Calu3 (cell line): ENCODE data around the gene EPGN. TPM values are rescaled to one million over a fixed set of nuclear protein-coding genes. Genes with fewer than 3 reads are reported as not detected.

Experiments used
- BruUV-seq: library from RNA; stranded (reverse); fragments of 400-500 nt; replicated peaks from 2 replicates; lab custom pipeline; 2021; lab: Mats Ljungman, UMichigan
- CTCF ChIA-PET: fragments of 300-600 bp; sonication (Branson Sonifier 250); formaldehyde crosslinking; loops from one replicate; lab custom pipeline; 2022; ENCODE audit warnings: antibody characterized with exemption; lab: Charles Lee
- DNase-seq: peaks from one replicate; pipeline ENCODE4 v3.0.0; 2022
- H3K27ac Mint-ChIP-seq: one replicate; pipeline ENCODE4 v1.8.0; 2022; ENCODE audit warnings: mixed read lengths; ENCODE audit not compliant: unreplicated experiment
- H3K27me3 Mint-ChIP-seq: one replicate; pipeline ENCODE4 v1.8.0; 2022; ENCODE audit warnings: mixed read lengths; ENCODE audit not compliant: unreplicated experiment
- H3K36me3 Mint-ChIP-seq: one replicate; pipeline ENCODE4 v1.8.0; 2022; ENCODE audit warnings: mild to moderate bottlenecking, moderate library complexity, mixed read lengths; ENCODE audit not compliant: insufficient read depth, unreplicated experiment
- H3K4me1 Mint-ChIP-seq: one replicate; pipeline ENCODE4 v1.8.0; 2022; ENCODE audit warnings: mild to moderate bottlenecking, low read depth, mixed read lengths; ENCODE audit not compliant: unreplicated experiment
- H3K4me3 Mint-ChIP-seq: one replicate; pipeline ENCODE4 v1.8.0; 2022; ENCODE audit warnings: mild to moderate bottlenecking, low read depth, moderate library complexity, mixed read lengths; ENCODE audit not compliant: unreplicated experiment
- H3K9me3 Mint-ChIP-seq: one replicate; pipeline ENCODE4 v1.8.0; 2022; ENCODE audit warnings: low read depth, mixed read lengths; ENCODE audit not compliant: unreplicated experiment
- intact Hi-C: fragments of 100-400 bp; cut with micrococcal nuclease; formaldehyde crosslinking; loops from one replicate; pipeline ENCODE4 v1.10.0; 2022; ENCODE audit not compliant: unreplicated experiment
- total RNA-seq: library from RNA; stranded (reverse); gene quantifications from 2 replicates; pipeline ENCODE4 v1.2.3, GENCODE V29; 2022
- TF ChIP-seq, protein P1 (sequence below): fragments of 200-600 bp; IDR thresholded peaks from one replicate; pipeline ENCODE4 v1.8.0; 2022; ENCODE audit warnings: antibody characterized with exemption; ENCODE audit not compliant: unreplicated experiment

Gene EPGN
- total RNA-seq, 1 experiment from 2014 or later = 0.40 TPM

DNA sequence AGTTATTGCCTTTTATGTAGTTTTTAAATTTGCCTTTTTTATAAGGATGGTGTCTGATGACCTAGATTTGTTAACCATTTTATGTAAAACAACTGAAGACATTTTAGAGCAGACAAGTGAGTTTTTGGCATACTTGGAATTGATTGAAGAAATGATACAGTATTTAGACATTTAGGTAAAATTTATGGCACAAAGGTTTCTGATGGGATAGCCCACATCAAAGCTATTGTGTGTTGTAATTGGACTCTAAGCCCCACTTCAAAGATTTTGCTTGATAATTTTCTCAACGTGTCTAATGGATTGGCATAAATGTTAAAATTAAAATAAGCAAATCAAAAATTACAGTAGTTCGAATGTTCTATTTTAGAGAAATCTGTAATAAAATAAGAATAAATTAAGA, 17.6 kb downstream of the EPGN start:
- CTCF ChIA-PET = no interaction called here
- Mint-ChIP-seq H3K9me3 (no peaks in the 10 kb centered on the region), H3K27me3 (no peaks in the 10 kb centered on the region), H3K4me1 (peaks cover 5% of the 10 kb centered on the region), H3K36me3 (no peaks in the 10 kb centered on the region), H3K4me3 (no peak overlapping the region), H3K27ac (no peak overlapping the region)
- intact Hi-C loops = loop anchor here (10.0 kb wide), 2 partner anchors 469 to 959 kb away; partner anchors contain the start of gene BTC
- no TSS peak for BruUV-seq
- DNase-seq = no peak
- TF ChIP-seq, protein P1, sequence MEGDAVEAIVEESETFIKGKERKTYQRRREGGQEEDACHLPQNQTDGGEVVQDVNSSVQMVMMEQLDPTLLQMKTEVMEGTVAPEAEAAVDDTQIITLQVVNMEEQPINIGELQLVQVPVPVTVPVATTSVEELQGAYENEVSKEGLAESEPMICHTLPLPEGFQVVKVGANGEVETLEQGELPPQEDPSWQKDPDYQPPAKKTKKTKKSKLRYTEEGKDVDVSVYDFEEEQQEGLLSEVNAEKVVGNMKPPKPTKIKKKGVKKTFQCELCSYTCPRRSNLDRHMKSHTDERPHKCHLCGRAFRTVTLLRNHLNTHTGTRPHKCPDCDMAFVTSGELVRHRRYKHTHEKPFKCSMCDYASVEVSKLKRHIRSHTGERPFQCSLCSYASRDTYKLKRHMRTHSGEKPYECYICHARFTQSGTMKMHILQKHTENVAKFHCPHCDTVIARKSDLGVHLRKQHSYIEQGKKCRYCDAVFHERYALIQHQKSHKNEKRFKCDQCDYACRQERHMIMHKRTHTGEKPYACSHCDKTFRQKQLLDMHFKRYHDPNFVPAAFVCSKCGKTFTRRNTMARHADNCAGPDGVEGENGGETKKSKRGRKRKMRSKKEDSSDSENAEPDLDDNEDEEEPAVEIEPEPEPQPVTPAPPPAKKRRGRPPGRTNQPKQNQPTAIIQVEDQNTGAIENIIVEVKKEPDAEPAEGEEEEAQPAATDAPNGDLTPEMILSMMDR = no peak

DNA sequence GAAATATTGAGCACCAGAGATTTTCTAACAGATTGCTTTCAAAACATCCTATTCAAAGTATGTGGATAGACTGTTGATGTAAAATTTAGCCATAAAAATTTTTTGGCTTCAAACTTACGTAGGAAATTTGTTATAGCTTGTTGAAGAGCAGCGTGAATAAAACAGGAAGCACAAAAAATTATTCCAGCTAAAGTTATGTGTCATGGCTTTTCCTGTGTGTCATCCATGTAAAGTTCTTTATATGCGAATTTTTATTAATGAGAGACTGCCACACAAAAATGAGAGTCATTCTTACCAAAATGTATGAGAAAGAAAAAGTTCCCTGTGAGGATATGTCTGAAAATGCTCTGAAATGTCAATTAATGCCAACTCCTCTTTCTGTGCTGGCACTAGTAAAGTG, 19.5 kb downstream of the EPGN start:
- Mint-ChIP-seq H3K9me3 (no peaks in the 10 kb centered on the region), H3K27me3 (no peaks in the 10 kb centered on the region), H3K27ac (no peak overlapping the region), H3K36me3 (no peaks in the 10 kb centered on the region), H3K4me1 (no peaks in the 10 kb centered on the region), H3K4me3 (no peak overlapping the region)
- CTCF ChIA-PET = no interaction called here
- no peak for DNase-seq
- intact Hi-C loops = loop anchor here (10.0 kb wide), 2 partner anchors 467 to 957 kb away; partner anchors contain the start of gene BTC
- TF ChIP-seq, protein P1 = no peak
- no TSS peak for BruUV-seq

GRCh38 chr4:74328501-74328900, 20.2 kb downstream of the EPGN start:
- no peaks in the 10 kb centered on the region for H3K27me3 Mint-ChIP-seq
- H3K36me3 Mint-ChIP-seq = no peaks in the 10 kb centered on the region
- no TSS peak for BruUV-seq
- CTCF ChIA-PET = interaction anchor here (0.6 kb wide), 1 partner anchor 86 kb away, joined by 4 read pairs; no protein-coding TSS in a partner anchor
- intact Hi-C loops = loop anchor here (10.0 kb wide), 2 partner anchors 466 to 956 kb away; partner anchors contain the start of gene BTC
- no peak for DNase-seq
- H3K27ac Mint-ChIP-seq = no peak overlapping the region
- no peaks in the 10 kb centered on the region for H3K9me3 Mint-ChIP-seq
- no peak overlapping the region for H3K4me3 Mint-ChIP-seq
- H3K4me1 Mint-ChIP-seq = no peaks in the 10 kb centered on the region
- TF ChIP-seq, protein P1 = no peak

- Mint-ChIP-seq H3K36me3 (no peaks in the 10 kb centered on the region), H3K4me1 (no peaks in the 10 kb centered on the region), H3K27me3 (no peaks in the 10 kb centered on the region), H3K4me3 (no peak overlapping the region), H3K9me3 (peaks cover under 1% of the 10 kb centered on the region), H3K27ac (no peak overlapping the region)
- intact Hi-C loops = loop anchor here (10.0 kb wide), 2 partner anchors 465 to 955 kb away; partner anchors contain the start of gene BTC
- CTCF ChIA-PET = interaction anchor here (0.6 kb wide), 2 partner anchors 1122 to 1289 kb away, joined by 4 to 9 read pairs; no protein-coding TSS in a partner anchor
- TF ChIP-seq, protein P1 = no peak
- no TSS peak for BruUV-seq
- DNase-seq = no peak
These were observed 21.0 kb downstream of the EPGN start for GRCh38 chr4:74329307-74329706.
